GM06990 (cell line): ENCODE data around the gene TFAP2D.

Source experiments
- DNase-seq: peaks from one replicate; pipeline ENCODE4 v3.0.0-alpha.2; 2011; ENCODE audit not compliant: insufficient read length; ENCODE audit errors: extremely low read depth
- H3K27me3 ChIP-seq: replicated peaks from 2 replicates; pipeline ENCODE4 v1.6.0; 2011; ENCODE audit warnings: low read length; ENCODE audit not compliant: control insufficient read depth, insufficient read depth
- H3K36me3 ChIP-seq: 2 replicates; pipeline ENCODE4 v1.5.1; 2011; ENCODE audit warnings: low read length; ENCODE audit not compliant: control insufficient read depth, insufficient read depth
- H3K4me3 ChIP-seq: replicated peaks from 2 replicates; pipeline ENCODE4 v1.5.1; 2011; ENCODE audit warnings: low read depth, mild to moderate bottlenecking, control low read depth, low read length
- CTCF ChIP-seq: IDR thresholded peaks from 2 replicates; pipeline ENCODE4 v1.5.1; 2011; ENCODE audit warnings: low read length, control low read depth, mild to moderate bottlenecking, inconsistent platforms; ENCODE audit not compliant: insufficient read depth, poor library complexity, severe bottlenecking

Gene TFAP2D

GRCh38 chr6:50818673-50819072 lies 105.3 kb downstream of the TFAP2D start, which contains the start of gene TFAP2B:
Gene TFAP2B, plus strand, starts transcription at chr6:50818871. Its CDS starts 21 bp downstream, at chr6:50818892.
- no peak for DNase-seq
- no peak for TF ChIP-seq CTCF
- H3K4me3 ChIP-seq = 0 out of 2 replicates have a peak within 1 kb of the TSS, but pooled peaks have one; percentile 17
- H3K27me3 ChIP-seq = peaks cover 3% of the 10 kb centered on the region
- no peaks in the 10 kb centered on the region for H3K36me3 ChIP-seq

GRCh38 chr6:50819466-50819903 lies 106.2 kb downstream of the TFAP2D start:
- no peak for TF ChIP-seq CTCF
- H3K27me3 ChIP-seq = peaks cover 3% of the 10 kb centered on the region
- H3K4me3 ChIP-seq = 0 out of 2 replicates have a peak overlapping the region, but pooled peaks have one; percentile 17
- H3K36me3 ChIP-seq = no peaks in the 10 kb centered on the region
- no peak for DNase-seq

GRCh38 chr6:50819904-50820868 lies 106.9 kb downstream of the TFAP2D start:
- Histone ChIP-seq H3K27me3 (peaks cover 3% of the 10 kb centered on the region), H3K4me3 (no peak overlapping the region), H3K36me3 (no peaks in the 10 kb centered on the region)
- DNase-seq = no peak
- no peak for TF ChIP-seq CTCF

- DNase-seq = no peak
- TF ChIP-seq CTCF = no peak
- H3K36me3 ChIP-seq = no peaks in the 10 kb centered on the region
- peaks cover 4% of the 10 kb centered on the region for H3K27me3 ChIP-seq
- no peak overlapping the region for H3K4me3 ChIP-seq
Measured at GRCh38 chr6:50820869-50821264, 107.5 kb downstream of the TFAP2D start.

- no peak for TF ChIP-seq CTCF
- Histone ChIP-seq H3K27me3 (peaks cover 4% of the 10 kb centered on the region), H3K36me3 (no peaks in the 10 kb centered on the region), H3K4me3 (no peak overlapping the region)
- DNase-seq = no peak
Measured at GRCh38 chr6:50821441-50822077, 108.2 kb downstream of the TFAP2D start.
